SU-DHL-6 (cell line): ENCODE results near the gene AGBL4.

Experiments
- H2AFZ ChIP-seq: fragments of 200-600 bp; sonication (generic); 2 replicates; pipeline ENCODE4 v1.6.1; 2014; ENCODE audit warnings: low read depth, mild to moderate bottlenecking, moderate library complexity, mixed read lengths, antibody characterized with exemption, low read length; ENCODE audit not compliant: severe bottlenecking
- H3F3A ChIP-seq: fragments of 200-600 bp; shearing (Covaris generic); 2 replicates; pipeline ENCODE4 v1.6.0; 2016; ENCODE audit warnings: antibody characterized with exemption, mild to moderate bottlenecking; ENCODE audit not compliant: insufficient read depth
- H3K27ac ChIP-seq: fragments of 200-600 bp; sonication (generic); 2 replicates; pipeline ENCODE4 v1.5.1; 2016; ENCODE audit warnings: low read depth, mild to moderate bottlenecking, low read length, moderate library complexity, mixed read lengths
- H3K27me3 ChIP-seq: fragments of 200-600 bp; sonication (generic), shearing (Covaris generic); 2 replicates; pipeline ENCODE4 v1.6.0; 2014; ENCODE audit warnings: mild to moderate bottlenecking, low read length
- H3K36me3 ChIP-seq: fragments of 200-600 bp; sonication (generic); 2 replicates; pipeline ENCODE4 v1.6.1; 2014; ENCODE audit warnings: mild to moderate bottlenecking, low read length, mixed read lengths
- H3K4me2 ChIP-seq: fragments of 300-600, 200-600 bp; shearing (Covaris generic), sonication (generic); 2 replicates; pipeline ENCODE4 v1.6.0; 2014; ENCODE audit warnings: low read length, low read depth, mild to moderate bottlenecking; ENCODE audit not compliant: poor library complexity, severe bottlenecking
- H3K4me3 ChIP-seq: fragments of 200-600 bp; sonication (generic); 2 replicates; pipeline ENCODE4 v1.5.1; 2014; ENCODE audit warnings: antibody characterized with exemption, low read length, mild to moderate bottlenecking, mixed read lengths; ENCODE audit not compliant: insufficient read depth, poor library complexity, severe bottlenecking
- H3K79me2 ChIP-seq: fragments of 200-600 bp; sonication (generic); 2 replicates; pipeline ENCODE4 v1.6.1; 2014; ENCODE audit warnings: mild to moderate bottlenecking, low read length, moderate library complexity; ENCODE audit not compliant: insufficient read depth
- H3K9ac ChIP-seq: fragments of 200-600 bp; sonication (generic); 2 replicates; pipeline ENCODE4 v1.7.0; 2014; ENCODE audit warnings: mild to moderate bottlenecking, low read length
- H3K9me2 ChIP-seq: fragments of 200-600 bp; sonication (generic); replicated peaks from 2 replicates; pipeline ENCODE4 v1.6.1; 2014; ENCODE audit warnings: low read length; ENCODE audit not compliant: insufficient read depth
- H3K9me3 ChIP-seq: fragments of 200-600 bp; sonication (generic); 2 replicates; pipeline ENCODE4 v1.6.1; 2014; ENCODE audit warnings: low read length, mixed read lengths; ENCODE audit not compliant: insufficient read depth
- H4K20me1 ChIP-seq: fragments of 200-600 bp; sonication (generic); 2 replicates; pipeline ENCODE4 v1.6.1; 2014; ENCODE audit warnings: low read depth, mild to moderate bottlenecking, antibody characterized with exemption, low read length, moderate library complexity, mixed read lengths
- CTCF ChIP-seq: fragments of 200-600 bp; sonication (generic); IDR thresholded peaks from one replicate; pipeline ENCODE4 v1.5.1; 2017; ENCODE audit warnings: antibody characterized with exemption, mild to moderate bottlenecking, low read length, moderate library complexity; ENCODE audit not compliant: insufficient read depth, poor library complexity, severe bottlenecking
- EZH2phosphoT487 ChIP-seq: fragments of 200-600 bp; sonication (generic), shearing (Covaris generic); conservative IDR thresholded peaks from 2 replicates; pipeline ENCODE4 v1.6.1; 2018; ENCODE audit warnings: mild to moderate bottlenecking, antibody characterized with exemption, low read length, moderate library complexity, mixed read lengths

AGBL4 gene

GRCh38 chr1:49234988-49235387, 788.8 kb downstream of the AGBL4 start:
- no peak overlapping the region for H2AFZ ChIP-seq
- H3K36me3 ChIP-seq: no peaks in the 10 kb centered on the region
- no peak overlapping the region for H3K27ac ChIP-seq
- H3K9ac ChIP-seq: no peak overlapping the region
- TF ChIP-seq EZH2phosphoT487 (no peak), CTCF (no peak)
- H3K4me3 ChIP-seq: no peak overlapping the region
- no peaks in the 10 kb centered on the region for H3K9me3 ChIP-seq
- H3K27me3 ChIP-seq: no peaks in the 10 kb centered on the region
- no peaks in the 10 kb centered on the region for H3K79me2 ChIP-seq
- H4K20me1 ChIP-seq: no peaks in the 10 kb centered on the region
- H3K9me2 ChIP-seq: no peaks in the 10 kb centered on the region
- no peak overlapping the region for H3K4me2 ChIP-seq
- H3F3A ChIP-seq: no peaks in the 10 kb centered on the region

- Histone ChIP-seq H3F3A (no peaks in the 10 kb centered on the region), H3K79me2 (no peaks in the 10 kb centered on the region), H3K9ac (no peak overlapping the region), H2AFZ (no peak overlapping the region), H3K4me3 (no peak overlapping the region), H3K4me2 (no peak overlapping the region), H3K9me2 (no peaks in the 10 kb centered on the region), H3K36me3 (no peaks in the 10 kb centered on the region), H3K27me3 (no peaks in the 10 kb centered on the region), H3K27ac (no peak overlapping the region), H4K20me1 (no peaks in the 10 kb centered on the region), H3K9me3 (no peaks in the 10 kb centered on the region)
- TF ChIP-seq EZH2phosphoT487 (no peak), CTCF (no peak)
These were observed 794.2 kb downstream of the AGBL4 start for GRCh38 chr1:49229555-49229954.

GRCh38 chr1:49226758-49227157, 797.0 kb downstream of the AGBL4 start:
- TF ChIP-seq EZH2phosphoT487: no peak
- no peak for TF ChIP-seq CTCF
- Histone ChIP-seq H3K9ac (no peak overlapping the region), H3K4me2 (no peak overlapping the region), H3K9me3 (no peaks in the 10 kb centered on the region), H3K79me2 (no peaks in the 10 kb centered on the region), H2AFZ (no peak overlapping the region), H3K27me3 (no peaks in the 10 kb centered on the region), H3K9me2 (no peaks in the 10 kb centered on the region), H3F3A (no peaks in the 10 kb centered on the region), H3K36me3 (no peaks in the 10 kb centered on the region), H4K20me1 (no peaks in the 10 kb centered on the region), H3K27ac (no peak overlapping the region), H3K4me3 (no peak overlapping the region)

- Histone ChIP-seq H3K4me2 (no peak overlapping the region), H3K9me2 (no peaks in the 10 kb centered on the region), H3F3A (no peaks in the 10 kb centered on the region), H3K79me2 (no peaks in the 10 kb centered on the region), H3K9ac (no peak overlapping the region), H2AFZ (no peak overlapping the region), H3K4me3 (no peak overlapping the region), H3K36me3 (no peaks in the 10 kb centered on the region), H3K9me3 (no peaks in the 10 kb centered on the region), H3K27ac (no peak overlapping the region), H3K27me3 (no peaks in the 10 kb centered on the region), H4K20me1 (no peaks in the 10 kb centered on the region)
- TF ChIP-seq EZH2phosphoT487: no peak
- TF ChIP-seq CTCF: no peak
These were observed 798.3 kb downstream of the AGBL4 start for GRCh38 chr1:49225464-49225863.
